GM18951 (cell line): ENCODE results near the gene CLDN6.

Source experiments
- POLR2A ChIP-seq: IDR thresholded peaks from 4 replicates; pipeline ENCODE4 v1.6.1; 2011; ENCODE audit warnings: mild to moderate bottlenecking; ENCODE audit not compliant: insufficient read length, insufficient read depth; ENCODE audit errors: extremely low read depth
- in situ Hi-C: fragments of 300-500 bp; cut with MboI; formaldehyde crosslinking; loops from one replicate; pipeline ENCODE4 v1.12.0; 2022; ENCODE audit warnings: low sequenced_read_pairs, mixed read lengths, inconsistent platforms; ENCODE audit not compliant: unreplicated experiment

Gene CLDN6

DNA sequence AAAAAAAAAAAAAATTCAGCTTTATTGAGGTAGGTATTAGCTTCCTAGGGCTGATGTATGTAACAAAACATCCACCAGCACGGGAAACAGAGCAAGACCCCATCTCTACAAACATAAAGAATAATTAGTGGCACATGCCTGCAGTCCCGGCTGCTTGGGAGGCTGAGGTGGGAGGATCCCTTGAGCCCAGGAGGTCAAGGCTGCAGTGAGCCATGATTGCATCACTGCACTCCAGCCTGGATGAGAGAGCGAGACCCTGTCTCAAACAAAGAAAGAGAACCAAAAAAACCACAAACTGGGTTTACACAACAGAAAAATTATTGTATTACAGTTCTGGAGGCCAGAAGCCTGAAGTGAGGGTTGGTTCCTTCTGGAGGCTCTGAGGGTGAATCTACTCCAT is 24.4 kb upstream of the CLDN6 start:
- no peak for TF ChIP-seq POLR2A

GRCh38 chr16:3038896-3039295 is 20.9 kb upstream of the CLDN6 start:
- in situ Hi-C loops: no loop called here
- no peak for TF ChIP-seq POLR2A

More for the DNA sequence above, 24.4 kb upstream of the CLDN6 start:
- in situ Hi-C loops: no loop called here

DNA sequence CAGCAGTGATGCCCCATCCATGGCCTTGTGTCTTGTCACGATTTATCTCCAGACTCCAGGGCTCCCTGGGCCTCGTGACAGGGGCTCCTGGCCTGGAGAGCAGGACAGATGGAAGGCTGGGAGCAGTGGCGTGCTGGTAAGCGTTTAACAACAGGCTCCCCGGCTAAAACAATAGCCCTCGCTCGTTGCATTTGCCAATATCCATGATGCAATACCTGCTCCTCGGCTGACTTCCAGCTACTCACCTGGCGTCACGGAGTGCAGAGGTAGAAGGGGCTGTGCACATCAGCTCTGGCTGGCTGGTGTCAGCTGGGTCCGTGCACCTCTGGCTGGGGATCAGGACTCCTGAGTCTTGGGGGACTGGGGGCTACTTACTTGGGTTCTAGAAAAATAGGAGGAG is 20.3 kb upstream of the CLDN6 start:
- in situ Hi-C loops: no loop called here
- no peak for TF ChIP-seq POLR2A

- TF ChIP-seq POLR2A: no peak
- in situ Hi-C loops: no loop called here
Measured at GRCh38 chr16:3036726-3037315, 18.8 kb upstream of the CLDN6 start, which contains the start of gene BICDL2. Gene BICDL2 (minus strand): TSS chr16:3036944. CDS start chr16:3035496, 1,448 bp downstream.

DNA sequence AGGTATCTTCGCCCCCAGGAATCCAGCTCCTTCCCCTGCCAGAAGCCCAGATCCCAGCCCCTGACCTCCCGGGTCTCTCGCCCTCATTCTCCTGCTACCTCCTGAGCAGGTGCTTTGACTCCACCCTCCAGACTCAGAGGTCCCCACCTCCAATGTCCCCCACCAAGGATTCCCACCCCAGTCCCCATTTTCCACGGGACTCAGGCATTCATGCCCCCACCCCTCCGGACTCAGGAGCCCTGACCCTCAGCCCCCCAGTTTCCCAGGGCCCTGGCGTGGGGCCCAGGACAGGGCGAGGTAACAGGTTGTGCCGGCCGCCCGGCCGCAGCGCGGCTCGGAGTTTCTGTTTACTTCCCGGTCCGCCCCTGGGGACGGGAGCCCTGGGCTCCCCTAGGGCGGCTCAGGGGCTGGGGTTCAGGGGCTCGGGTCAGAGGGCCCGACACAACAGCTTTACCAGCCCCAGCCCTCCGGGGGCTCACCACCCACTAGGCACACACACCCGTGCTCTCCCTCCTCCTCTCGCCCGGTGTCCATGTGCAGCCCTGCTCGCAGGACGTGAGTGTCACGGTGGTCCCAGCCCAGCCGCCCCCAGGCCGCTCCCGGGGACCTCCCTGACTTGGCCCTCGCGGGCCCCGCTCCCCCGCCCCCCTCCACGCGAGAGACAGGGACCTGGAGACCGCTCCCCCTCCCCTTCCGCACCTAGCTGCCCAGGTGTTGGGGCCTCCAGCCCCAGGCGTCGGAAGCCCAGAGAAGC is 18.2 kb upstream of the CLDN6 start:
- TF ChIP-seq POLR2A: no peak
- in situ Hi-C loops: no loop called here

- in situ Hi-C loops: no loop called here
- no peak for TF ChIP-seq POLR2A
Measured at GRCh38 chr16:3035289-3035971, 17.4 kb upstream of the CLDN6 start.

DNA sequence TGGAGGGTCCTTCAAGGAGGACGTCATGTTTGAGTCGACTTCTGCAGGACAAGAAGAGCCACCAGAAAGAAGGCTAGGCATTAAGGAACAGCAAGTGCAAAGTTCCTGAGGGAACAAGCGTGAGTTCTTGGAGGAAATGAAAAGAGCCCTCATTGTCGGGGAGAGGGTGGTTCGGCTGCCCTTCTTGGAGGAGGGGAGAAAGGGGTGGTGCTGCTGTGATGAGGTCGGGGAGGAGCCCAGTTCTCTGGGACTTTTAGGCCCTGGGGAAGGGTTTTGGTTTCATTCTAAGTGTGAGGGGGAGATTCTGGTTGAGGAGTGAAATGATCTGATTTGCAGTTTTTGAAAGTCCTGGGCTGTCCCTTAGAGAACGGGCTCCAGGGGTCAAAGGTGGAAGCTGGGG is 14.6 kb upstream of the CLDN6 start:
- no peak for TF ChIP-seq POLR2A
- in situ Hi-C loops: no loop called here

- in situ Hi-C loops: no loop called here
- no peak for TF ChIP-seq POLR2A
Measured at GRCh38 chr16:3030222-3031212, 12.5 kb upstream of the CLDN6 start.

DNA sequence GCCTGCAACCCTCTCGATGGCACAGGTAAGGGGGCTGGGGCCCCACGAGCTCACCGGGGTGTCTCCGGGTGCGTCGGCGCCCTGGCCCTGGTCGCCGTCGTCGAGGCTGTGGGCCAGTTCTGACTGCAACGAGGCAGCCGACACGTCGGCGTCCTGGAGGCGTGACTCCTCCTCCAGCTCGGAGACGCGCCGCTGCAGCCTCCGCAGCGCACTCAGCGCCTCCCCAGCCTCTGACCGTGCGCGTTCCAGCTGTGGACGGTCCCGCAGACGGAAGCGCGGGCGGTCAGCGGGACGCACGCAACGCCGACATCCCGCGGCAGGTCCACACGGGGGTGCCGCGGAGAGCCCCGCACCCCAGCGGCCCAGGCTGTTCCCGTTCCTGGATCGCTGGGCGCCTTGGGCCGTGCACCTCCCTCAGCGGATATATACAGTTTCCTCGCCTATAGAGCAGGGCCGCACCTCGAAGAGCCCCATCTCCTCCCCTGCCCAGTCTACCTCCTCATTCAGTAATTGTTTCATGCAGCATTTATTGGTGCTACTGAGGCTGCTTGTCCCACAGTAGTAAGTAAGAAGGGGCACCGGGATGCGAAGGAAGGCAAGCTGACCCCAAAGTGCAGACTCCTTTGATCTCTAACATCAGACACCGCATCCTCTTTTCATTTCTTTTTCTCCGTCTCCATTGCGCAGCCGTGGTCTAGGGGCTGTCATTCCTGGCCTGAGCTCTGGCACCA is 11.7 kb upstream of the CLDN6 start:
- TF ChIP-seq POLR2A: no peak
- in situ Hi-C loops: no loop called here

- TF ChIP-seq POLR2A: no peak
- in situ Hi-C loops: no loop called here
Measured at GRCh38 chr16:3028716-3029319, 10.8 kb upstream of the CLDN6 start.

- peak; percentile 8 for TF ChIP-seq POLR2A
- in situ Hi-C loops: no loop called here
Measured at GRCh38 chr16:3027983-3028715, 10.2 kb upstream of the CLDN6 start.

GRCh38 chr16:3027489-3027795 is 9.5 kb upstream of the CLDN6 start:
- in situ Hi-C loops: no loop called here
- no peak for TF ChIP-seq POLR2A
